Effector memory CD8-positive, alpha-beta T cell (primary cell): ENCODE measurements around the gene CD69.
A peak's percentile ranks its signal among the peaks of the same experiment; 100 is the strongest.

Source experiments
- ATAC-seq: fragments of 150-1000 bp; cut with Tn5 transposase; replicated peaks from 2 replicates; pipeline ENCODE4 v1.10.0; 2021; ENCODE audit warnings: mild to moderate bottlenecking, moderate library complexity
- DNase-seq, 3 experiments: peaks; one replicate each; pipeline ENCODE4 v3.0.0; 2021
- H3K27ac Mint-ChIP-seq, 2 donors: one replicate each; pipeline ENCODE4 v1.8.0; 2022; ENCODE audit warnings: mild to moderate bottlenecking in 2 of 2, mixed read lengths in 2 of 2, moderate library complexity in 2 of 2
- H3K27me3 Mint-ChIP-seq, 2 donors: one replicate each; pipeline ENCODE4 v1.8.0; 2022; ENCODE audit warnings: mixed read lengths in 2 of 2
- H3K36me3 Mint-ChIP-seq: one replicate; pipeline ENCODE4 v1.8.0; 2022; ENCODE audit warnings: mild to moderate bottlenecking, moderate library complexity, mixed read lengths; ENCODE audit not compliant: insufficient read depth
- H3K4me1 Mint-ChIP-seq, 2 donors: one replicate each; pipeline ENCODE4 v1.8.0; 2022; ENCODE audit warnings: low read depth in 2 of 2, mixed read lengths in 2 of 2
- H3K4me3 Mint-ChIP-seq, 2 donors: one replicate each; pipeline ENCODE4 v1.8.0; 2022; ENCODE audit warnings: mild to moderate bottlenecking in 2 of 2, mixed read lengths in 2 of 2, moderate library complexity in 2 of 2
- H3K9me3 Mint-ChIP-seq, 2 donors: one replicate each; pipeline ENCODE4 v1.8.0; 2022; ENCODE audit warnings: mixed read lengths in 2 of 2

CD69 gene

GRCh38 chr12:9735601-9736000 lies 25.1 kb downstream of the CD69 start:
- Mint-ChIP-seq H3K27ac (no peak overlapping the region), H3K36me3 (no peaks in the 10 kb centered on the region), H3K4me3 (no peak overlapping the region)

DNA sequence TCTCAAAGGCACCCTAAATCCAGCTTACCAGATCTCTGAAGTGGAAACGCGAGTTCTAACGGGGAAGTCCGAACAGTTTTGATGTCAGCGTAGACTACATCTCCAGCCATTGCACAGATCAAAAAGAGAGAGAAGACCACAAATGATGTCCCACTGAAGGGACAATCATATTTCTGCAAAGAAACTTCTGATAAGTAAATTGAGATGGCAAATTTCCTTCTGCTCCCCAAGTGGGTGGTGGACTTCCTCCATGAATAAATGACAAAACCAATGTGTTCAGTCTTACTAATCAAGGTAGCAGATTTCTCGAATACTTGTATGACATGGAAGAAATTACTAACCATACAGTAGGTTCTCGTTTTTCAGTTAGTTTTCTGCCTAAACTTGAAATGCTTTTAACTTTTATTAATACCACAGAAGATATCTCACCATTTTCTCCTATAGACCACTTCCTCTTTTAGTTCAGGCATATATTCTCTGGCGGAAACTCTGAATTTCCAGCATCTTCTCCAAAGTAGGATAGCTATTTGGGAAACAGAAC lies 27.7 kb downstream of the CD69 start, which contains the start of gene CLECL1:
CLECL1 (minus strand) TSS at position 177 of the 541 bp plus-strand sequence.
- no peaks in the 10 kb centered on the region for H3K9me3 Mint-ChIP-seq

More at GRCh38 chr12:9735601-9736000, 25.1 kb downstream of the CD69 start:
- H3K9me3 Mint-ChIP-seq = no peaks in the 10 kb centered on the region
- ATAC-seq = no peak
- H3K4me1 Mint-ChIP-seq = peaks cover 23 to 35% of the 10 kb centered on the region in 2 donors
- no peak for DNase-seq
- H3K27me3 Mint-ChIP-seq = no peaks in the 10 kb centered on the region

GRCh38 chr12:9731797-9732196 lies 28.9 kb downstream of the CD69 start:
- ATAC-seq (no peak), DNase-seq (no peak)
- Mint-ChIP-seq H3K36me3 (no peaks in the 10 kb centered on the region), H3K27me3 (no peaks in the 10 kb centered on the region), H3K27ac (peak overlapping the region in 1 of 2 donors; percentile 35), H3K4me3 (peak overlapping the region in 1 of 2 donors; percentile 76), H3K4me1 (peaks cover 6 to 15% of the 10 kb centered on the region in 2 donors), H3K9me3 (no peaks in the 10 kb centered on the region)

More for the DNA sequence above, 27.7 kb downstream of the CD69 start, which contains the start of gene CLECL1:
- H3K4me3 Mint-ChIP-seq = peak within 1 kb of the TSS in 1 of 2 donors; percentile 76
- no peaks in the 10 kb centered on the region for H3K27me3 Mint-ChIP-seq
- ATAC-seq = no peak
- no peaks in the 10 kb centered on the region for H3K36me3 Mint-ChIP-seq
- peaks cover 9 to 25% of the 10 kb centered on the region in 2 donors for H3K4me1 Mint-ChIP-seq
- DNase-seq = no peak
- H3K27ac Mint-ChIP-seq = peak within 1 kb of the TSS in 1 of 2 donors; percentile 85

DNA sequence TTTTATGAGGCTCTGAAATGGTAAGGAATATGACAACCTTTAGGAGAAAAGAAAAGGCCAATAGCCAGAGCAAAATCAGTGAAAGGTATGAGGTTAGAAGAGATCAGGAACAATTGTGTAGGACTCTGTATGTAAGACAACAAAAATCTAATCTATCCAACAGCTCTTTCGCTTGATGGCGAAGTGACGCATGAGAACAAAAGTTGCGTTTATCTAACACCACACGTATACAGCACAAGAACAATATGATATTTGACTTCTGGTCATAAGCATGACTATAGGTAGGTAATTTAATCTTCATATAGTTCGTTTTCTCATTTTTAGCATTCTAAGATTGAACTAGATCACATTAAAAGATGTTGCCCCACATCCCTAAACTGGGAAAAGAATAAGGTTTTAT lies 29.3 kb downstream of the CD69 start:
- ATAC-seq = no peak
- DNase-seq = no peak
- Mint-ChIP-seq H3K4me1 (peaks cover 4 to 13% of the 10 kb centered on the region in 2 donors), H3K36me3 (no peaks in the 10 kb centered on the region), H3K27me3 (no peaks in the 10 kb centered on the region), H3K4me3 (peak overlapping the region in 1 of 2 donors; percentile 76), H3K27ac (peak overlapping the region in 1 of 2 donors; percentile 35), H3K9me3 (no peaks in the 10 kb centered on the region)

DNA sequence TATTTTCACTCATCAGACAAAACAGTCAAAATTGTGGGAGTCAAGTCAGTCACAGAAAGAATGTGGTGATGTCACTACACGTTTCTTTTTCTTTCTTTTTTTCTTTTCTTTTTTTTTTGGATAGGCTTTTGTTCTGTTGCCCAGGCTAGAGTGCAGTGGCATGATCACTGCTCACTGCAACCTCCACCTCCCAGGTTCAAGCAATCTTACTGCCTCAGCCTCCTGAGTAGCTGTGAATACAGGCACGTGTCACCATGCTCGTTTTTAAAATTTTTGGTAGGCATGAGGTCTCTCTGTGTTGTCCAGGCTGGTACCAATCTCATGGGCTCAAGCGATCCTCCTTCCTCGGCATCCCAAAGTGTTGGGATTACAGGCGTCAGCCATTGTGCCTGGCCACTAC lies 30.1 kb downstream of the CD69 start:
- H3K4me1 Mint-ChIP-seq = peaks cover 2 to 13% of the 10 kb centered on the region in 2 donors

DNA sequence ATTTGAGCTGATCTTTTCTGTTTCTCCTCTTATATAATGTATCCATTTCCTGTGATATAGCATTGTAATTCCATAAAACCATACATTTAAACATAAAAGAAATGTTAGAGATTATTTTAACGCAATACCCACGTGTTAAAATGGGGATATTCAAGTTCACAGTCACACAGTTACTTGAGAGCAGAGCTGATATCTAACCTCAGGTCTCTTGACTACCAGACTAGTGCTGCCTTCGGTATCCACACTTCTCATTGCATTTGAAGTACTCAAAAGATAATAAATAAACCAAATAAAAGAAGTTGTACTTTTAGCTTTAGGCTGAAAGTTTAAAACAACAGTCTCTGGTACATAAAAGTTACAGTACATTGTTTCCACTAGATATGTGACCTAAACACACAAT lies 30.7 kb downstream of the CD69 start:
- Mint-ChIP-seq H3K9me3 (no peaks in the 10 kb centered on the region), H3K36me3 (no peaks in the 10 kb centered on the region), H3K4me1 (peaks cover 2 to 13% of the 10 kb centered on the region in 2 donors), H3K27me3 (no peaks in the 10 kb centered on the region), H3K27ac (no peak overlapping the region), H3K4me3 (peak overlapping the region in 1 of 2 donors; percentile 33)
- DNase-seq = no peak
- ATAC-seq = no peak

More for the DNA sequence above, 30.1 kb downstream of the CD69 start:
- no peaks in the 10 kb centered on the region for H3K27me3 Mint-ChIP-seq
- peak overlapping the region in 1 of 2 donors; percentile 76 for H3K4me3 Mint-ChIP-seq
- H3K9me3 Mint-ChIP-seq = no peaks in the 10 kb centered on the region
- H3K27ac Mint-ChIP-seq = no peak overlapping the region
- no peak for ATAC-seq
- no peaks in the 10 kb centered on the region for H3K36me3 Mint-ChIP-seq
- no peak for DNase-seq

- H3K27ac Mint-ChIP-seq = no peak overlapping the region
- no peaks in the 10 kb centered on the region for H3K9me3 Mint-ChIP-seq
- H3K4me1 Mint-ChIP-seq = peaks cover 2 to 13% of the 10 kb centered on the region in 2 donors
- no peak overlapping the region for H3K4me3 Mint-ChIP-seq
- DNase-seq (no peak), ATAC-seq (no peak)
- H3K27me3 Mint-ChIP-seq = no peaks in the 10 kb centered on the region
- no peaks in the 10 kb centered on the region for H3K36me3 Mint-ChIP-seq
Measured at GRCh38 chr12:9729082-9729481, 31.6 kb downstream of the CD69 start.

DNA sequence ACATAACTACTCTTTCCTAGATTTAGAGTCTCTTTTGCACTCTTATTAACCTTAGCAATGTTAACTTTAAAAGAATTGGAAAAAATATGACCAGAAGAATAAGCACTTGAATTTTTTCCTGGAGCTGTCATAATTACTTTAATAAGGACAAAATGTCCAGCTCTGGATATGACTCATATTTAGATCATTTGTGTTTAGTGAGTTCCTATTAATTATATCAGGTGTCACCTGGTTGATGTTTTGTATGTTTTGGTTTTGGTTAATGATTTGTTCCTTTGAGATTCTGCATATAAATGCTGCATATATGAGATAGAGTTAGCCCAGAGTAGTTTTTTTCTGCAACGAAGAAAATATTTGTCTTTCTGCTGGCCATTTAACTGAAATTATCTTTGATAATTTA lies 32.9 kb downstream of the CD69 start:
- H3K27me3 Mint-ChIP-seq = no peaks in the 10 kb centered on the region

GRCh38 chr12:9725213-9725870 lies 35.4 kb downstream of the CD69 start:
- Mint-ChIP-seq H3K4me1 (peaks cover 0 to 10% of the 10 kb centered on the region in 2 donors), H3K27ac (no peak overlapping the region), H3K36me3 (no peaks in the 10 kb centered on the region), H3K27me3 (peaks cover 9 to 16% of the 10 kb centered on the region in 2 donors), H3K4me3 (no peak overlapping the region), H3K9me3 (no peaks in the 10 kb centered on the region)
- DNase-seq (no peak), ATAC-seq (no peak)

More for the DNA sequence above, 32.9 kb downstream of the CD69 start:
- ATAC-seq (no peak), DNase-seq (no peak)
- no peaks in the 10 kb centered on the region for H3K36me3 Mint-ChIP-seq
- H3K27ac Mint-ChIP-seq = no peak overlapping the region
- peaks cover 2 to 7% of the 10 kb centered on the region in 2 donors for H3K4me1 Mint-ChIP-seq
- no peak overlapping the region for H3K4me3 Mint-ChIP-seq
- H3K9me3 Mint-ChIP-seq = no peaks in the 10 kb centered on the region

- H3K4me3 Mint-ChIP-seq = no peak overlapping the region
- peaks cover 9 to 16% of the 10 kb centered on the region in 2 donors for H3K27me3 Mint-ChIP-seq
- H3K36me3 Mint-ChIP-seq = no peaks in the 10 kb centered on the region
- no peak for DNase-seq
- no peaks in the 10 kb centered on the region for H3K9me3 Mint-ChIP-seq
- H3K4me1 Mint-ChIP-seq = peaks cover 0 to 5% of the 10 kb centered on the region in 2 donors
- ATAC-seq = no peak
- no peak overlapping the region for H3K27ac Mint-ChIP-seq
Measured at GRCh38 chr12:9724023-9724422, 36.7 kb downstream of the CD69 start.

DNA sequence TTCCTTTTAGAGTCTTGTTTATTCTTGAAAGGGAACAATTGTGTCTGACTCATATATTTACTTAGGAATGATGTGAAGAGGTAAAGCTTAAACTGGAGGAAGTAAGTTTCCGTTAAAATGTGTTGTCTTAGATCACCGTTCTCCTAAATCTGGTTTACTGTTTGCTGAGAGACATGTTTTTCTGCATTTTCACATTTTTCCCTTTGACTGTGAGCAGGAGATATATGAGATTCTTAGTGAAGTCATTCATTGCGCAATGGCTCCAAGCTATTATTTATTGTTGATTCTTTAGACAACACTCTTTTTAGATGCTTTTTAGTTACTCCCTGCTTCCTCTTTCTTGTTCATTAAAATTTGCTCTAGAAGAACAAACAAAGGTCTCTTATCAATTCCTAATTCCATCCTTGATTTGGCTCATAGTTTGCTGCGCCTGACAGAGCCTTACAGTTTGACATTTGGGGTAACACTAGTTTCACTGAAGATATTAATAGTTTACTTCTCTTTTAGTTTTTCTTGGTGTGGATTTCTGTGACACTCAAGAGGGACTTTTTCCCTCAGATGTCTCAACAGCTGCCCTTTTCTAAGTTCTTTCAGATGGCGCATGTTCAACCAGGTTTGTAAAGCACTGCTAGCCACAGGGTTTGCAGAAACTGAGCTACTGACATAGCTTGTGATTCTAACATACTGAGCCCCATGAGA lies 39.2 kb downstream of the CD69 start:
- no peak for DNase-seq
- ATAC-seq = no peak
- H3K36me3 Mint-ChIP-seq = no peaks in the 10 kb centered on the region
- no peaks in the 10 kb centered on the region for H3K9me3 Mint-ChIP-seq
- H3K4me1 Mint-ChIP-seq = peaks cover 0 to 5% of the 10 kb centered on the region in 2 donors
- no peak overlapping the region for H3K27ac Mint-ChIP-seq
- H3K4me3 Mint-ChIP-seq = no peak overlapping the region
- H3K27me3 Mint-ChIP-seq = peaks cover 9 to 16% of the 10 kb centered on the region in 2 donors

- Mint-ChIP-seq H3K9me3 (no peaks in the 10 kb centered on the region), H3K4me1 (peaks cover 0 to 5% of the 10 kb centered on the region in 2 donors), H3K27ac (peak overlapping the region in 1 of 2 donors; percentile 41), H3K4me3 (no peak overlapping the region), H3K36me3 (no peaks in the 10 kb centered on the region), H3K27me3 (peaks cover 9 to 16% of the 10 kb centered on the region in 2 donors)
- ATAC-seq (no peak), DNase-seq (no peak)
Measured at GRCh38 chr12:9719790-9720189, 40.9 kb downstream of the CD69 start.

DNA sequence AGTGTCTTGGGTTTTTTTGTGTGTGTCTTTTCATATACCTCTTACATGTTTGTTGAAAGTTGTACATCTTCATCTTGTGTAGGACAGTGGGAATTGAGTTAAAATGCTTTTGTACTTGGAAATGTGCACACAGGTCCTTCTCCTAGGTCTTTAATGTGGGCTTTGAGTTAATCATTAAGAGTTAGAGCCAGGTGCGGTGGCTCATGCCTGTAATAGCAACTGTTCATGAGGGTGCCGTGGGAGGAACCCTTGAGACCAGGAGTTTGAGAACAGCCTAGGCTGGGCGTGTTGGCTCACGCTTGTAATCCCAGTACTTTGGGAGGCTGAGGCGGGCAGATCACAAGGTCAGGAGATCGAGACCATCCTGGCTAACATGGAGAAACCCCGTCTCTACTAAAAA lies 41.7 kb downstream of the CD69 start:
- no peaks in the 10 kb centered on the region for H3K36me3 Mint-ChIP-seq
- H3K9me3 Mint-ChIP-seq = no peaks in the 10 kb centered on the region
- ATAC-seq (no peak), DNase-seq (no peak)
- no peak overlapping the region for H3K4me3 Mint-ChIP-seq
- H3K27ac Mint-ChIP-seq = no peak overlapping the region
- H3K27me3 Mint-ChIP-seq = peaks cover 9 to 16% of the 10 kb centered on the region in 2 donors
- peaks cover 0 to 5% of the 10 kb centered on the region in 2 donors for H3K4me1 Mint-ChIP-seq
